ENCODE results near the gene JAK3. TPM values are rescaled to one million over a fixed set of nuclear protein-coding genes. Genes with fewer than 3 reads are reported as not detected.

The JAK3 gene
- total and polyA plus RNA-seq, 2 of the 8 experiments (the other 6 are each of a cell fraction or from before 2014, with no cell fraction given): 4.0 to 4.7 TPM

GRCh38 chr19:17796013-17796837 lies 51.6 kb downstream of the JAK3 start (continued):
- no peak for TF ChIP-seq EP300 (IDR thresholded peaks at IDR 0.05; ENCODE audit: borderline replicate concordance in 1 of 2, low read depth in 2 of 2, low read length in 2 of 2)
- no peak for TF ChIP-seq ASH2L (IDR thresholded peaks at IDR 0.05; ENCODE audit: low read length)
- TF ChIP-seq SUZ12 (IDR thresholded peaks at IDR 0.05; ENCODE audit: low read length): no peak
- TF ChIP-seq PHF8 (conservative IDR thresholded peaks at IDR 0.05; ENCODE audit: low read depth, low read length): no peak
- no peak for TF ChIP-seq GTF2F1 (IDR thresholded peaks at IDR 0.05; ENCODE audit: borderline replicate concordance, low read depth, low read length)
- no peak for TF ChIP-seq RXRA (IDR thresholded peaks at IDR 0.05; ENCODE audit: insufficient read depth, low read depth, low read length)
- no peak for TF ChIP-seq CHD7 (IDR thresholded peaks at IDR 0.05; ENCODE audit: insufficient replicate concordance, low read length)
- no peak for TF ChIP-seq CEBPB (IDR thresholded peaks at IDR 0.05; ENCODE audit: low read depth, low read length)
- TF ChIP-seq JUND (IDR thresholded peaks at IDR 0.05; ENCODE audit: low read length): no peak
- no peak for TF ChIP-seq NANOG (IDR thresholded peaks at IDR 0.05; ENCODE audit: insufficient read depth, low read depth, low read length, poor library complexity, severe bottlenecking)

All from H1 (cell line).